ENCODE measurements around the gene SPON1.
"Not testable (repeated sequence)": the region's sequence is repeated elsewhere in the genome, so short reads cannot be mapped to it uniquely, and the experiment has no call there.

SPON1 gene

DNA sequence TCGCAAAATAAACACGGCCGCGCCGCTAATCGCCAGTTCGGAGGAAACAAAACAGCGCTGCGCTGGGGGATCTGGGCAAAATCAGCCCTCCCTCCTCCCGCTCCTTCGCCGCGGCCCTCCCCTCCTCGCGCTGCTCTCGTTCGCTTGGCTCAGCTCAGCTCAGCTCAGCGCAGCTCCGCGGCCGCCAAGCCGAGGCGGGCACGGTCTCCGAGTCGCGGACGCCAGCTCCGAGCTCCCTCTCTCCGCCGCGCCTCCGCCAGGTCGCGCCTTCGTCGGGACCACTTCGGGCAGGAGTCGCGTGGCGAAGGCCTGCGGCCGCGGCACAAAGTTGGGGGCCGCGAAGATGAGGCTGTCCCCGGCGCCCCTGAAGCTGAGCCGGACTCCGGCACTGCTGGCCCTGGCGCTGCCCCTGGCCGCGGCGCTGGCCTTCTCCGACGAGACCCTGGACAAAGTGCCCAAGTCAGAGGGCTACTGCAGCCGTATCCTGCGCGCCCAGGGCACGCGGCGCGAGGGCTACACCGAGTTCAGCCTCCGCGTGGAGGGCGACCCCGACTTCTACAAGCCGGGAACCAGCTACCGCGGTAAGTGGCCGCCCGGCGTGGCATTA is at the start of gene SPON1:
TSS of gene SPON1 (plus strand) at position 162 of the 607 bp plus-strand sequence. CDS start at position 344, 182 bp downstream.
- DNase-seq = peak; percentile 71

DNA sequence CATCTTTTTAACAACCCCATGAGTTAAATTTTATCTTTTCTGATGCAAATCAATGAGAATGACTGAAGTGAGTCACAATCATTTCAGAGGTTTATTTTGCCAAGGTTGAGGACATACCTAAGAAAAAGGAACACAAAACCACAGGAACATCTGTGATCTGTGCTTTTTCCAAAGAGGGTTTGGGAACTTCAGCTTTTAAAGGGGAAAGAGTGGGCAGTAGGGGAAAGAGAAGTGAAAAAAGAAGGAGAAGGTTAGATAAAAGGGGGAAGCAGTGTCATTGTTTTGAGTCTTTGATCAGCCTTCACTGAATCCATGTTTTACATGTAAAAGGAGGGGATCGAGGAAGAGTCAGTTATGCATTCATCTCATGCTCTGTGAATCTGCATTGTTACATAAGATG is 45.3 kb upstream of the SPON1 start:
- no peak for DNase-seq

GRCh38 chr11:13917904-13918303 is 44.6 kb upstream of the SPON1 start:
- no peak for DNase-seq

- DNase-seq = no peak
These were observed 41.8 kb upstream of the SPON1 start for GRCh38 chr11:13920756-13921155.

- no peak for DNase-seq
These were observed 41.0 kb upstream of the SPON1 start for GRCh38 chr11:13921545-13921944.

GRCh38 chr11:13923182-13923581 is 39.3 kb upstream of the SPON1 start:
- no peak for DNase-seq

- DNase-seq = no peak
These were observed 38.5 kb upstream of the SPON1 start for GRCh38 chr11:13923716-13924650.

DNA sequence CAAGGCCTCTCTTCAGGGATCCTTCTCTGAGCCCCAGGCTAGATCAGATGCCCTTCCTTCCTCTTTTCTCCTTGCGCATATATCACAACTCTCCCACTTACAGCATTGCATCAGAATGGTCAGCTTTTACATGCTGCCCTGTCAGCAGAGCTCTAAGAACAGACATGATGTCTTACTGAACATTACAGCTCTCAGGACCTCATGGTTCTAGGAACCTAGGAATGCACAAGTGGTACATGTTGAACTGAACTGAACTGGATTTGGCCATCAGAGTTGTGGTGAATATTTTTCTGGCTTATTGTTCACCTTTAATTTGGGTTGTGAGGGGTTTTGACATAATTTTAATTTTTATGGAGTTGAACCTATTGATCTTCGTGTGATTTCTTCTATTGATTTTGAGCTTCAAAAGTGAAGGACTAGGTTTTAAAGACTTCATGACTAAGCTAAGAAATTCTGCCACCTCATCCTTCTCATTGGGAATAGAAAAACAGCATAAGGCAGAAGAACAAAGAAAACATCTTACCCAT is 37.7 kb upstream of the SPON1 start:
- no peak for DNase-seq

GRCh38 chr11:13926366-13926765 is 36.2 kb upstream of the SPON1 start:
- not testable (repeated sequence) for DNase-seq

- DNase-seq = no peak
These were observed 35.5 kb upstream of the SPON1 start for GRCh38 chr11:13926981-13927380.

DNA sequence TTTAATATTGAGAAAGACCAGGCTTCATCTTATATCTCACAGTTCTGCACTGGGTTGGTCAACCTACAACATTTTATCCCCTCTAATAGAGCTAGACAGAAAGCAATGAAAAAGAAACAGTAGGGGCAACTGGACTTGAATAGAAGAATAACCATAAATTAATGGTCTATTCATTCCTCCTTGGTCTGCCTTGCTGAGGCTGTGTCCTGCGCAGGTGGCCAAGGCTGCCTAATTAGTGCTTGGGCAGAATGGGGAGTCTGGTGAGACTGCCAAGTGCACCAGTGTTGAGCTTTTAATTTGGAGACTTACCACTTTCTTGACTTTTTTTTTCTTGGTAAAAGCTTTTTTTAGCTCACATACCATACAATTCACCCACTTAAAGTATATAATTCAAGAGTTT is 35.0 kb upstream of the SPON1 start:
- DNase-seq = no peak

- DNase-seq = no peak
These were observed 33.8 kb upstream of the SPON1 start for GRCh38 chr11:13928566-13929251.

- no peak for DNase-seq
These were observed 33.1 kb upstream of the SPON1 start for GRCh38 chr11:13929395-13929891.

DNA sequence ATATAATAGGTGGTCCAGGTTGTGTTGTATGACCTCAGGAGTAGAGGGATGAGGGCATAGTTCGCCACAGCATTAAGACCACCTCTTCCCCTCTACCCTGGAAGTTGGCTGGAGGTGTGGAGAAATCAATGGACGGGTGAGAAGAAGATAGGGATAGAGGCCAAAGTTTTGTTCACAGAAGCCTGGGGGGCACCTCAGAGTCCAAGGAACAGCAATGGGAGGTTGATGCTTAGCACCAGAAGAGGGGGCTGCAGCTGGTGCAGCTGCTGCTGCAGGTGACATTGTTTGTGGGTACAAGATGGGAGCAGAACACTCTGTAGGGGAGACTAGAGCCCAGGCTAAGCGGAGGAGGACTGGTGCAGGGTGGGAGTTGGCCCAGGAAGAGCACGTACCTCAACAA is 31.2 kb upstream of the SPON1 start:
- no peak for DNase-seq

DNA sequence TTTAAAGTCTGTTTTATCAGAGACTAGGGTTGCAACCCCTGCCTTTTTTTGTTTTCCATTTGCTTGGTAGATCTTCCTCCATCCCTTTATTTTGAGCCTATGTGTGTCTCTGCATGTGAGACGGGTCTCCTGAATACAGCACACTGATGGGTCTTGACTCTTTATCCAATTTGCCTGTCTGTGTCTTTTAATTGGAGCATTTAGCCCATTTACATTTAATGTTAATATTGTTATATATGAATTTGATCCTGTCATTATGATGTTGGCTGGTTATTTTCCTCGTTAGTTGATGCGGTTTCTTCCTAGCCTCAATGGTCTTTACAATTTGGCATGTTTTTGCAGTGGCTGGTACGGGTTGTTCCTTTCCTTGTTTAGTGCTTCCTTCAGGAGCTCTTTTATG is 25.4 kb upstream of the SPON1 start:
- DNase-seq = not testable (repeated sequence)

DNA sequence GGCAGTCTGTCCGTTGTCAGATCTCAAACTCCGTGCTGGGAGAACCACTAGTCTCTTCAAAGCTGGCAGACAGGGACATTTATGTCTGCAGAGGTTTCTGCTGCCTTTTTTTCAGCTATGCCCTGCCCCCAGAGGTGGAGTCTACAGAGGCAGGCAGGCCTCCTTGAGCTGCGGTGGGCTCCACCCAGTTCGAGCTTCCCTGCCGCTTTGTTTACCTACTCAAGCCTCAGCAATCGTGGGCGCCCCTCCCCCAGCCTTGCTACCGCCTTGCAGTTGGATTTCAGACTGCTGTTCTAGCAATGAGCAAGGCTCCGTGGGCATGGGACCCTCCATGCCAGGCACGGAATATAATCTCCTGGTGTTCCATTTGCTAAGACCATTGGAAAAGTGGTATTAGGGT is 23.7 kb upstream of the SPON1 start:
- DNase-seq = not testable (repeated sequence)

GRCh38 chr11:13939961-13940906 is 22.3 kb upstream of the SPON1 start:
- no peak for DNase-seq

- no peak for DNase-seq
These were observed 21.6 kb upstream of the SPON1 start for GRCh38 chr11:13940907-13941256.

DNA sequence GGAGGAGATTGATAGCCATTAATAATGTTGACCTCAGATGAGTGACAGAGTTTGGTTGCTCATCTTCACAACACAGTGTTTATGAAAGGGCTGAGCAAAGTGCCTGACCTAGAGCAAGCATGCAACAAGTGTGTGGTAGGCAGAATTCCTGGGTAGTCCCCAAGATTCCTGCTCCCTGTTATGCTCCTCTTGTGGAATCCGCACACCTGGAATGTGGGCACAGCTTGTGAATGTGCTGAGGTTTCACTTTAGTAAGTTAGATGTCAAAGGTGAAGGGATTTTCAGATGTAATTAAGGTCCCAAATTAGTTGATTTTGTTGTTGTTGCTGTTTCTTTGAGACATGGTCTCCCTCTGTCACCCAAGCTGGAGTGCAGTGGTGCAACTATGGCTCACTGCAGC is 20.7 kb upstream of the SPON1 start:
- DNase-seq = no peak

- no peak for DNase-seq
These were observed 20.1 kb upstream of the SPON1 start for GRCh38 chr11:13942378-13942777.

DNA sequence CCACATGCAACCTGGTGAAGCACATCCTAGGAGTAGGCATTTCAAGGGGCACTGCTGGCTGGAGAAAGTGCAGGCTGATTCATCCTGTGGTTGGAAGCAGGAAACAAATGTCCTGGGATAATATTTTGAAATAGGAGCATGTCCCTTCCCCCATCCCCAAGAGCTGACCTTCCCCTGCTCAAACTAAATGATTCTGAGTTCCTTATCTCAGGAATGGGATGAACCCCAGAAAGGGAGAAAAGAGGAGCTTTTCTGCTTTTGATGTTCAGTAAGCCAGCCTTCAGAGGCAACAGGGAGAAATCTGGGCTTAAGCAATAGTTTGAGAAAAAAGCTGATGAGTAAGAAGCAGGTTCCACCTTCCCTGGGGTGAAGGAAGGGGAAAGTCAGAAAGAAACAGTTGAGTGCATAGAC is 19.5 kb upstream of the SPON1 start:
- DNase-seq = no peak

DNA sequence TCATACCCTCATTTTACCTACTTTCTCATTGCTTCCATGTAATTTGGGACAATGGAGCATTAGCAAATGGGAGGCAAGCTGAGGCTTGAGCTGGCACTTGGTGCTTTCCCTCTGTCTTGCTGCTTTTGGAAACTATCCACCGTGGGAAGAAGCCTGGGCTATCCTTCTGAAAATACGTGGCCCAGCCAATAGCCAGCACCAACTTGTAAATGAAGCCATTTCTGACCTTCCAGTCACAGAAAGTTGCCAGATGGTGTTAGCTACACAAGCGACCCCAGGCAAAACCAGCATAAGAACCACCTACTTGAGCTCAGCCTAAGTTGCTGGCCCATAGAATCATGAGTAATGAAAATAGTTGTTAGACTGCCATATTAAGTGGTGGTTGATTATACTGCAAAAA is 18.5 kb upstream of the SPON1 start:
- DNase-seq = no peak

Data from NCI-H1105 (cell line).